Endothelial cell of umbilical vein (primary cell): ENCODE measurements around the gene RPRD2. TPM values are rescaled to one million over a fixed set of nuclear protein-coding genes. Genes with fewer than 3 reads are reported as not detected.

Experiments
- BruUV-seq: library from RNA; stranded (reverse); fragments of 400-500 nt; replicated peaks from 2 replicates; lab custom pipeline; 2021; lab: Mats Ljungman, UMichigan
- CTCF ChIA-PET: fragments of 300-600, 350-600 bp; sonication (Branson Sonifier 250); formaldehyde crosslinking; loops from one replicate; lab custom pipeline; 2021; ENCODE audit warnings: antibody characterized with exemption, inconsistent platforms; lab: Charles Lee
- POLR2A ChIA-PET: fragments of 300-600, 350-600 bp; sonication (Branson Sonifier 250); formaldehyde crosslinking; loops from one replicate; lab custom pipeline; 2021; ENCODE audit warnings: antibody characterized with exemption, inconsistent platforms; lab: Charles Lee
- DNase-seq: peaks from one replicate; pipeline ENCODE4 v3.0.0-alpha.2; 2011; ENCODE audit warnings: low read depth, low spot score
- FAIRE-seq: peaks from 2 replicates; lab custom pipeline; 2011; peaks lifted over from hg19 to GRCh38; lab: Jason Lieb, UNC
- H2AFZ ChIP-seq: 2 replicates; pipeline ENCODE4 v1.6.0; 2012; ENCODE audit warnings: low read depth, low read length, control low read depth, inconsistent platforms
- H3K27ac ChIP-seq: 2 replicates; pipeline ENCODE4 v1.5.1; 2011; ENCODE audit warnings: low read depth, mild to moderate bottlenecking, control low read depth, low read length, moderate library complexity; ENCODE audit not compliant: insufficient read depth
- H3K27me3 ChIP-seq, 2 experiments: 2 replicates each; pipeline versions ENCODE4 v1.6.0 to v1.6.1; 2011; ENCODE audit warnings: low read length in 2 of 2, mixed read lengths in 1 of 2; ENCODE audit not compliant: control insufficient read depth in 2 of 2, insufficient read depth in 2 of 2
- H3K36me3 ChIP-seq, 2 experiments: 2 replicates in 1 of 2; 3 replicates in 1 of 2; pipeline ENCODE4 v1.5.1; 2011; ENCODE audit warnings: low read length in 2 of 2, mild to moderate bottlenecking in 1 of 2, moderate library complexity in 1 of 2; ENCODE audit not compliant: control insufficient read depth in 2 of 2, insufficient read depth in 2 of 2; ENCODE audit errors: extremely low read depth in 1 of 2
- H3K4me1 ChIP-seq: 3 replicates; pipeline ENCODE4 v1.5.1; 2011; ENCODE audit warnings: mild to moderate bottlenecking, low read length; ENCODE audit not compliant: control insufficient read depth, insufficient read depth; ENCODE audit errors: extremely low read depth
- H3K4me2 ChIP-seq: 2 replicates; pipeline ENCODE4 v1.6.1; 2011; ENCODE audit warnings: low read length, control low read depth, mixed read lengths; ENCODE audit not compliant: insufficient read depth
- H3K4me3 ChIP-seq, 3 experiments: fragments of 200-600 bp in 1 of 3; sonication (generic), shearing (Covaris generic) in 1 of 3; replicated peaks in 1 of 3; 2 replicates each; pipeline ENCODE4 v1.5.1; 2011 to 2016; ENCODE audit warnings: control low read depth in 3 of 3, low read length in 3 of 3, mild to moderate bottlenecking in 2 of 3, inconsistent platforms in 1 of 3, low read depth in 1 of 3, moderate library complexity in 1 of 3; ENCODE audit not compliant: insufficient read depth in 1 of 3
- H3K79me2 ChIP-seq: 2 replicates; pipeline ENCODE4 v1.6.0; 2012; ENCODE audit warnings: low read length, inconsistent platforms; ENCODE audit not compliant: control insufficient read depth, insufficient read depth
- H3K9ac ChIP-seq: replicated peaks from 2 replicates; pipeline ENCODE3; 2011; ENCODE audit warnings: low read length, control low read depth; ENCODE audit not compliant: insufficient read depth; ENCODE audit errors: extremely low read depth
- H3K9me1 ChIP-seq: replicated peaks from 3 replicates; pipeline ENCODE4 v1.6.0; 2011; ENCODE audit warnings: mild to moderate bottlenecking, low read length; ENCODE audit not compliant: control insufficient read depth, insufficient read depth; ENCODE audit errors: extremely low read depth
- H3K9me3 ChIP-seq: replicated peaks from 2 replicates; pipeline ENCODE4 v1.5.1; 2012; ENCODE audit warnings: low read length, inconsistent platforms; ENCODE audit not compliant: control insufficient read depth, insufficient read depth
- H4K20me1 ChIP-seq: replicated peaks from 2 replicates; pipeline ENCODE3; 2011; ENCODE audit warnings: mild to moderate bottlenecking, low read length; ENCODE audit not compliant: control insufficient read depth, insufficient read depth; ENCODE audit errors: extremely low read depth
- CTCF ChIP-seq, 2 donors: IDR thresholded peaks; 1 replicate in 1 of 2; 2 replicates in 1 of 2; pipeline ENCODE4 v1.5.1; 2011; ENCODE audit warnings: low read length in 2 of 2, mild to moderate bottlenecking in 2 of 2, moderate library complexity in 2 of 2, control low read depth in 1 of 2, inconsistent platforms in 1 of 2, low read depth in 1 of 2; ENCODE audit not compliant: insufficient read depth in 1 of 2; ENCODE audit errors: extremely low read depth in 1 of 2
- FOS ChIP-seq: IDR thresholded peaks from 2 replicates; pipeline ENCODE4 v1.6.1; 2011; ENCODE audit warnings: mild to moderate bottlenecking, low read length, moderate library complexity, borderline replicate concordance; ENCODE audit not compliant: insufficient read depth
- JUN ChIP-seq: IDR thresholded peaks from 2 replicates; pipeline ENCODE4 v1.6.1; 2011; ENCODE audit warnings: borderline replicate concordance, low read depth; ENCODE audit not compliant: insufficient read length, insufficient read depth
- MAX ChIP-seq: IDR thresholded peaks from 2 replicates; pipeline ENCODE4 v1.6.1; 2011; ENCODE audit not compliant: insufficient read depth, insufficient read length
- MYC ChIP-seq: IDR thresholded peaks from one replicate; pipeline ENCODE4 v1.6.1; 2011; ENCODE audit warnings: mild to moderate bottlenecking, low read depth, low read length
- POLR2A ChIP-seq: IDR thresholded peaks from 2 replicates; pipeline ENCODE4 v1.6.1; 2012; ENCODE audit warnings: low read depth, mild to moderate bottlenecking, control low read depth, low read length
- dilution Hi-C: fragments of 300-500 bp; cut with MboI; formaldehyde crosslinking; loops from one replicate; pipeline ENCODE4 v1.15.0; 2019; ENCODE audit warnings: low sequenced_read_pairs; ENCODE audit not compliant: extremely low pct_ligation_motif_present
- intact Hi-C: fragments of 100-400 bp; cut with micrococcal nuclease; formaldehyde crosslinking; loops from one replicate; pipeline ENCODE4 v1.10.0; 2022
- polyA plus RNA-seq, 4 experiments: library from polyadenylated mRNA; depleted of rRNA in 3 of 4; stranded (reverse) in 3 of 4; unstranded in 1 of 4; fragments of >200 nt; gene quantifications; 2 replicates each; pipeline versions ENCODE4 v1.2.1 to v1.2.3, GENCODE V29; 2011 to 2012; ENCODE audit warnings: missing spikeins in 1 of 4
- total RNA-seq: library from RNA; stranded (reverse); gene quantifications from 2 replicates; pipeline ENCODE4 v1.2.3, GENCODE V29; 2021

The RPRD2 gene
- total and polyA plus RNA-seq, 2 donors (not counting 3 experiments of a cell fraction or from before 2014, with no cell fraction given) = 12.9 to 23.9 TPM

- no TSS peak for BruUV-seq
- Histone ChIP-seq H3K9me1 (no peaks in the 10 kb centered on the region), H4K20me1 (no peaks in the 10 kb centered on the region), H3K9me3 (no peaks in the 10 kb centered on the region), H3K4me1 (peaks cover 8% of the 10 kb centered on the region), H3K79me2 (no peaks in the 10 kb centered on the region), H2AFZ (no peak overlapping the region), H3K4me3 (no peak overlapping the region), H3K27me3 (no peaks in the 10 kb centered on the region), H3K9ac (no peak overlapping the region), H3K36me3 (peaks cover 0 to 3% of the 10 kb centered on the region in 2 experiments), H3K27ac (no peak overlapping the region), H3K4me2 (no peak overlapping the region)
- dilution Hi-C loops (no loop called here), intact Hi-C loops (no loop called here)
- DNase-seq (no peak), FAIRE-seq (no peak)
- TF ChIP-seq POLR2A (no peak), FOS (no peak), CTCF (IDR thresholded peaks at IDR 0.05; ENCODE audit: extremely low read depth in 1 of 2, insufficient read depth in 1 of 2, low read depth in 1 of 2, low read length in 2 of 2) (no peak)
- ChIA-PET CTCF (interaction anchor here (0.6 kb wide), 1 partner anchor 84 kb away, joined by 4 read pairs; no protein-coding TSS in a partner anchor), POLR2A (no interaction called here)
Measured at GRCh38 chr1:150477320-150477719, 113.4 kb downstream of the RPRD2 start.

GRCh38 chr1:150477733-150478132 lies 113.8 kb downstream of the RPRD2 start:
- ChIA-PET POLR2A (no interaction called here), CTCF (interaction anchor here (0.6 kb wide), 1 partner anchor 83 kb away, joined by 4 read pairs; no protein-coding TSS in a partner anchor)
- Histone ChIP-seq H3K4me1 (peaks cover 8% of the 10 kb centered on the region), H3K36me3 (no peaks in the 10 kb centered on the region), H3K9ac (no peak overlapping the region), H3K27ac (no peak overlapping the region), H3K79me2 (no peaks in the 10 kb centered on the region), H3K9me3 (no peaks in the 10 kb centered on the region), H3K4me2 (no peak overlapping the region), H3K9me1 (no peaks in the 10 kb centered on the region), H3K27me3 (no peaks in the 10 kb centered on the region), H4K20me1 (no peaks in the 10 kb centered on the region), H2AFZ (no peak overlapping the region), H3K4me3 (no peak overlapping the region)
- FAIRE-seq = no peak
- BruUV-seq = no TSS peak
- intact Hi-C loops = no loop called here
- TF ChIP-seq MYC (no peak), CTCF (IDR thresholded peaks at IDR 0.05; ENCODE audit: extremely low read depth in 1 of 2, insufficient read depth in 1 of 2, low read depth in 1 of 2, low read length in 2 of 2) (no peak), JUN (no peak), MAX (no peak)
- dilution Hi-C loops = no loop called here
- DNase-seq = peak; percentile 36
